Hepatocyte (in vitro differentiated cells): ENCODE data around the gene GPC5.

Experiments used
- CTCF ChIP-seq: fragments of 200-600 bp; sonication (generic); IDR thresholded peaks from 2 replicates; pipeline ENCODE4 v1.5.1; 2016; ENCODE audit warnings: antibody characterized with exemption, mild to moderate bottlenecking; ENCODE audit not compliant: poor library complexity
- EZH2 ChIP-seq: fragments of 200-600 bp; sonication (generic); IDR thresholded peaks from 2 replicates; pipeline ENCODE4 v1.6.1; 2016; ENCODE audit warnings: antibody characterized with exemption, mild to moderate bottlenecking, borderline replicate concordance

GRCh38 chr13:91764527-91764926, 366.1 kb downstream of the GPC5 start:
- TF ChIP-seq CTCF (no peak), EZH2 (no peak)
